NT2/D1 (cell line): ENCODE measurements around the gene EDIL3.

Source experiments
- SUZ12 ChIP-seq: IDR thresholded peaks from 2 replicates; pipeline ENCODE4 v1.6.1; 2011; ENCODE audit not compliant: insufficient read length, insufficient read depth; ENCODE audit errors: extremely low read depth
- YY1 ChIP-seq: IDR thresholded peaks from 2 replicates; pipeline ENCODE4 v1.6.1; 2011; ENCODE audit not compliant: insufficient read length, insufficient read depth
- ZNF274 ChIP-seq: IDR thresholded peaks from 2 replicates; pipeline ENCODE4 v1.6.1; 2011; ENCODE audit warnings: mild to moderate bottlenecking, low read depth, low read length

DNA sequence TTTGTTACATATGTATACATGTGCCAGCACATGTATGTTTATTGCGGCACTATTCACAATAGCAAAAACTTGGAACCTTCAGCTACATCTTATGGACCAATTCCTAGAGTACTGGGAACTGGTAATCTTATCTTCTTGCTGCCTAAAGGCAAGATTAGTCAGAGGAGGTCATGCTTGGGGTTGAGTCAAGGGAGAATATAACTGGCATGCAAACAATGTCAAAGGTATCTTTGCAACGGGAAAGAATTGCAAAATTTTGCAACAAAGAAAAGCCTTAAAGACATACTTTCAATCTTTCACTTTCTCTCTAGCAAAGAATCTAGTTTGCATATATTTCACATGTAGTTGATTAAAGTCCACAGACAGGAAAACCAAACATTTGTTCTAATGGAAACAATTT lies 145.2 kb downstream of the EDIL3 start:
- TF ChIP-seq YY1, result no peak
- TF ChIP-seq SUZ12, result no peak
- no peak for TF ChIP-seq ZNF274
